GM21447 (cell line): Measurements from ENCODE around the gene PFKL.
A peak's percentile ranks its signal among the peaks of the same experiment; 100 is the strongest.

Experiments used
- ATAC-seq: cut with Tn5 transposase; IDR thresholded peaks from one replicate; pipeline ENCODE4 v1.9.1; 2021; ENCODE audit not compliant: unreplicated experiment

PFKL gene

GRCh38 chr21:44299458-44300261, at the start of gene PFKL:
PFKL (plus strand) TSS chr21:44300053; CDS start chr21:44300106, 53 bp downstream.
- ATAC-seq = peak; percentile 57

- ATAC-seq = no peak
These were observed 45.8 kb upstream of the PFKL start for GRCh38 chr21:44253832-44254710.

GRCh38 chr21:44255511-44255981, 44.3 kb upstream of the PFKL start:
- no peak for ATAC-seq

- ATAC-seq = no peak
These were observed 41.7 kb upstream of the PFKL start for GRCh38 chr21:44258056-44258725.

- ATAC-seq = no peak
These were observed 40.7 kb upstream of the PFKL start for GRCh38 chr21:44259082-44259705.

GRCh38 chr21:44260066-44260465, 39.8 kb upstream of the PFKL start:
- no peak for ATAC-seq

- ATAC-seq = no peak
These were observed 38.8 kb upstream of the PFKL start for GRCh38 chr21:44260791-44261631.

- ATAC-seq = no peak
These were observed 38.1 kb upstream of the PFKL start, which contains the start of gene DNMT3L for GRCh38 chr21:44261675-44262295. DNMT3L (minus strand) TSS chr21:44261897; CDS start chr21:44261259, 638 bp downstream.

- no peak for ATAC-seq
These were observed 37.4 kb upstream of the PFKL start for GRCh38 chr21:44262338-44263056.

- no peak for ATAC-seq
These were observed 36.6 kb upstream of the PFKL start for GRCh38 chr21:44263221-44263760.

- no peak for ATAC-seq
These were observed 36.1 kb upstream of the PFKL start for GRCh38 chr21:44263768-44264167.

- ATAC-seq = no peak
These were observed 34.1 kb upstream of the PFKL start for GRCh38 chr21:44265734-44266270.

GRCh38 chr21:44267655-44268142, 32.2 kb upstream of the PFKL start:
- ATAC-seq = no peak

- no peak for ATAC-seq
These were observed 30.8 kb upstream of the PFKL start for GRCh38 chr21:44269090-44269489.

GRCh38 chr21:44271558-44272283, 28.1 kb upstream of the PFKL start:
- ATAC-seq = no peak

- ATAC-seq = no peak
These were observed 27.5 kb upstream of the PFKL start for GRCh38 chr21:44272284-44272858.

GRCh38 chr21:44273046-44273445, 26.8 kb upstream of the PFKL start:
- no peak for ATAC-seq
